HG03159 (cell line): ENCODE data around the gene ANKRD1.
"Not testable (repeated sequence)": the region's sequence is repeated elsewhere in the genome, so short reads cannot be mapped to it uniquely, and the experiment has no call there.

ENCODE experiments used
- ATAC-seq: cut with Tn5 transposase; IDR thresholded peaks from one replicate; pipeline ENCODE4 v1.9.1; 2021; ENCODE audit warnings: mild to moderate bottlenecking, moderate library complexity; ENCODE audit not compliant: unreplicated experiment

Gene ANKRD1

GRCh38 chr10:90913774-90914420 lies 7.0 kb downstream of the ANKRD1 start:
- ATAC-seq: no peak

- no peak for ATAC-seq
Measured at GRCh38 chr10:90912854-90913479, 7.9 kb downstream of the ANKRD1 start.

- ATAC-seq: no peak
Measured at GRCh38 chr10:90912174-90912573, 8.7 kb downstream of the ANKRD1 start.

GRCh38 chr10:90911133-90912051 lies 9.5 kb downstream of the ANKRD1 start:
- ATAC-seq: peak; percentile 73

- ATAC-seq: no peak
Measured at GRCh38 chr10:90906596-90906995, 14.3 kb downstream of the ANKRD1 start.

GRCh38 chr10:90905925-90906324 lies 15.0 kb downstream of the ANKRD1 start:
- no peak for ATAC-seq

GRCh38 chr10:90896916-90897315 lies 24.0 kb downstream of the ANKRD1 start:
- not testable (repeated sequence) for ATAC-seq

GRCh38 chr10:90893190-90893589 lies 27.7 kb downstream of the ANKRD1 start:
- no peak for ATAC-seq

GRCh38 chr10:90890347-90890746 lies 30.5 kb downstream of the ANKRD1 start:
- ATAC-seq: no peak

- no peak for ATAC-seq
Measured at GRCh38 chr10:90889636-90890035, 31.3 kb downstream of the ANKRD1 start.

GRCh38 chr10:90888387-90888786 lies 32.5 kb downstream of the ANKRD1 start:
- no peak for ATAC-seq

- no peak for ATAC-seq
Measured at GRCh38 chr10:90887555-90887954, 33.3 kb downstream of the ANKRD1 start.

GRCh38 chr10:90885176-90885575 lies 35.7 kb downstream of the ANKRD1 start:
- no peak for ATAC-seq

GRCh38 chr10:90884431-90884830 lies 36.5 kb downstream of the ANKRD1 start:
- no peak for ATAC-seq

GRCh38 chr10:90880059-90880719 lies 40.7 kb downstream of the ANKRD1 start:
- ATAC-seq: not testable (repeated sequence)

GRCh38 chr10:90879062-90879461 lies 41.8 kb downstream of the ANKRD1 start:
- no peak for ATAC-seq

GRCh38 chr10:90872648-90873020 lies 48.3 kb downstream of the ANKRD1 start:
- peak; percentile 2 for ATAC-seq

GRCh38 chr10:90871766-90872647 lies 48.9 kb downstream of the ANKRD1 start, which contains the start of gene RPP30:
TSS of gene RPP30 (plus strand) at chr10:90871974. CDS start at chr10:90871987, 13 bp downstream.
- peak; percentile 98 for ATAC-seq

- peak; percentile 63 for ATAC-seq
Measured at GRCh38 chr10:90871279-90871765, 49.6 kb downstream of the ANKRD1 start.

- ATAC-seq: no peak
Measured at GRCh38 chr10:90866050-90866598, 54.8 kb downstream of the ANKRD1 start.
